GM21529 (cell line): Measurements from ENCODE around the gene MAGEC1.
"Not testable (repeated sequence)": the region's sequence is repeated elsewhere in the genome, so short reads cannot be mapped to it uniquely, and the experiment has no call there.

Source experiments
- ATAC-seq: cut with Tn5 transposase; IDR thresholded peaks from one replicate; pipeline ENCODE4 v1.9.1; 2021; ENCODE audit not compliant: unreplicated experiment

Gene MAGEC1, protein sequence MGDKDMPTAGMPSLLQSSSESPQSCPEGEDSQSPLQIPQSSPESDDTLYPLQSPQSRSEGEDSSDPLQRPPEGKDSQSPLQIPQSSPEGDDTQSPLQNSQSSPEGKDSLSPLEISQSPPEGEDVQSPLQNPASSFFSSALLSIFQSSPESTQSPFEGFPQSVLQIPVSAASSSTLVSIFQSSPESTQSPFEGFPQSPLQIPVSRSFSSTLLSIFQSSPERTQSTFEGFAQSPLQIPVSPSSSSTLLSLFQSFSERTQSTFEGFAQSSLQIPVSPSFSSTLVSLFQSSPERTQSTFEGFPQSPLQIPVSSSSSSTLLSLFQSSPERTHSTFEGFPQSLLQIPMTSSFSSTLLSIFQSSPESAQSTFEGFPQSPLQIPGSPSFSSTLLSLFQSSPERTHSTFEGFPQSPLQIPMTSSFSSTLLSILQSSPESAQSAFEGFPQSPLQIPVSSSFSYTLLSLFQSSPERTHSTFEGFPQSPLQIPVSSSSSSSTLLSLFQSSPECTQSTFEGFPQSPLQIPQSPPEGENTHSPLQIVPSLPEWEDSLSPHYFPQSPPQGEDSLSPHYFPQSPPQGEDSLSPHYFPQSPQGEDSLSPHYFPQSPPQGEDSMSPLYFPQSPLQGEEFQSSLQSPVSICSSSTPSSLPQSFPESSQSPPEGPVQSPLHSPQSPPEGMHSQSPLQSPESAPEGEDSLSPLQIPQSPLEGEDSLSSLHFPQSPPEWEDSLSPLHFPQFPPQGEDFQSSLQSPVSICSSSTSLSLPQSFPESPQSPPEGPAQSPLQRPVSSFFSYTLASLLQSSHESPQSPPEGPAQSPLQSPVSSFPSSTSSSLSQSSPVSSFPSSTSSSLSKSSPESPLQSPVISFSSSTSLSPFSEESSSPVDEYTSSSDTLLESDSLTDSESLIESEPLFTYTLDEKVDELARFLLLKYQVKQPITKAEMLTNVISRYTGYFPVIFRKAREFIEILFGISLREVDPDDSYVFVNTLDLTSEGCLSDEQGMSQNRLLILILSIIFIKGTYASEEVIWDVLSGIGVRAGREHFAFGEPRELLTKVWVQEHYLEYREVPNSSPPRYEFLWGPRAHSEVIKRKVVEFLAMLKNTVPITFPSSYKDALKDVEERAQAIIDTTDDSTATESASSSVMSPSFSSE

DNA sequence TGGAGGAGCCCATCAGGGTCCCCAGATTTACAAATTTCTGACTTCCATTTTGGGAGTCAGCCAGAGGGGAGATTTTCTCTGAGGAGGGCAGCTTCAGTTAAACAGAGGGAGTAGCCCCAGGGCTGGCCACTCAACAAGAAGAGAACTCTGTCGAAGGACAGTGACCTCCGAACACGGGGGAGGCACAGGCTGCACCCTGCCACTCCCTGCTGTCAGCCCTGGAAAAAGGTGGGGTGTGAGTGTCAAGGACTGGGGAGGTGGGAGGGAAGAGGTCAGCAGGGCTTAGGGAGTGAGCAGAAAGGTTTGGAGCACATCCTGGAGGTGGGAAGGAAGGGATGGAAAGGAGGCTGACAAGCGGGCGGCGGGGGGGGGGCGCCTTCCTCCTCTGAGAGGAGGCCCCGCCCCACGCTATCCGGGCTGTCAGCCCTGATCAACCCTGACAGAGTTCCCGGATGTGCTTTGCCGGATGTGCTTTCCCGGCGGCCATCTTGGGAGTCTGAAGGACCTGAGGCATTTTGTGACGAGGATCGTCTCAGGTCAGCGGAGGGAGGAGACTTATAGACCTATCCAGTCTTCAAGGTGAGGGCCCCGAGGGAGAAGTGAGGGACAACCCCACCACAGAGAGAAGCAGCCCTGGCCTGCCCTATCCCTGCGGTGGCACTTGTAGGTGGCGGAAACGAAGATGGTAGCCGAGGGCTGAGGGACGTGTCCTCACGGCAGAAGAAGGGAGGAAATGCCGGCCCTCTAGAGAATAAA is at the start of gene MAGEC1:
MAGEC1 (plus strand) TSS at position 495 of the 756 bp plus-strand sequence. CDS start 1,179 bp downstream, outside the sequence.
- ATAC-seq, result no peak

DNA sequence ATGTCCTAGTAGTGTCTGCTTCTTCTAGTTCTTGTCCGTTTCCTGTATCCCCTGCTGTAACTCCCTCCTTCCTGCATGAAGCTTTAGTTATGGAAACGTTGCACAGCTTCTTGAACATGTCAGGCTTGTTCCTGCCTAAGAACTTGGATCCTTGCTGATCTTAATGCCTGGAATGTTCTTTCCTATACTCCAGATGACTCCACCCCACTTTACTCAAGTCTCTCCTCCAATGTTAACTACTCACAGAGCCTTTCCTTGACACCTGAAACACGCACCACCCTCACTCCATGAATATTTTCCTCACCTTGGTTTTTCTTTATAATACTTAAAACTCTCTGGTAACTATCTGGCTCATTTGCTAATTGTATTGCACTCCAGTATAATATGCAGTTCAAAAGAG is 46.2 kb upstream of the MAGEC1 start:
- ATAC-seq, result no peak

DNA sequence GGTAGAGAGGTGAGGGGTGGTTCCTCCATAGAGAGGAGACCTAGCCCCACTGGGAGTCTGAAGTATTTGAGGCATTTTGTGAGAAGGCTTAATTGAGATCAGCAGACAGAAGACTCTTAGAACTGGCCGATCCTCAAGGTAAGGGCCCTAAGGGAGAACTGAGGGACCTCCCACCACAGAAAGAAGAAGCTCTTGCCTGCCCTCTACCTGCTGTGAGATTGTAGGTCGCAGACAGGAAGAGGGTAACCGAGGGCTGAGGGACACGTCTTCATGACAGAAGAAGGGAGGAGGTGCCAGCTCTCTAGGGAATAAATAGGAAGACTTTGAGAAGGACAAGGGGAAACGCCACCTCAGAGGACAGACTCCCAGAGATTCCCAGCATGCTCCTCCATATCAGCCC is 24.1 kb upstream of the MAGEC1 start:
- no peak for ATAC-seq

DNA sequence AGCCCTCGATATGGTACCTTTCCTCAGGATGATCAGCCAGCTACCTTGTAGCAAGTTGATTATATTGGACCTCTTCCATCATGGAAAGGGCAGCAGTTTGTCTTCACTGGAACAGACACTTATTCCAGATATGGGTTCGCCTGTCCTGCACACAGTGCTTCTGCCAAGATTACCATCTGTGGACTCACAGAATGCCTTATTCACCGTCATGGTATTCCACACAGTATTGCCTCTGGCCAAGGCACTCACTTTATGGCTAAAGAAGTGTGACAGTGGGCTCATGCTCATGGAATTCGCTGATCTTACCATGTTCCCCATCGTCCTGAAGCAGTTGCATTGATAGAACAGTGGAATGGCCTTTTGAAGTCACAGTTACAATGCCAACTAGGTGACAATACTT is 14.9 kb upstream of the MAGEC1 start:
- not testable (repeated sequence) for ATAC-seq

DNA sequence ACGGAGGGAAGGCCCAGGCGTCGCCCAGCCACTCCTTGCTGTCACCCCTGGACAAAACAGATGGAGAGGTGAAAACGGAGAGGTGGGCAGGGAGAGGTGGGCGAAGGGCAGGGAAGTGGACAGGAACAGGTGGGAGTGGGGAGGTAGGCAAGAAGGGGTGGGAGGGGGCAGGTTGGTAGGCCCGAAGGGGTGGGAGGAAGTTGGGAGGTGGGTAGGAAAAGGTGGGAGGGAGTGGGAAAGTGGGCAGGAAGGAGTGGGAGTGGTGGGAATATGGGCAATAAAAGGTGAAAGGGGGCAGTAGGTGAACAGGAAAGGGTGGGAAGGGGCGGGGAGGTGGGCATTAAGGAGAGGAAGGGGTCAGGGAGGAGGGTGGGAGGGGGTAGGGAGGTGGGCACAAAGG is 9.0 kb upstream of the MAGEC1 start:
- no peak for ATAC-seq

DNA sequence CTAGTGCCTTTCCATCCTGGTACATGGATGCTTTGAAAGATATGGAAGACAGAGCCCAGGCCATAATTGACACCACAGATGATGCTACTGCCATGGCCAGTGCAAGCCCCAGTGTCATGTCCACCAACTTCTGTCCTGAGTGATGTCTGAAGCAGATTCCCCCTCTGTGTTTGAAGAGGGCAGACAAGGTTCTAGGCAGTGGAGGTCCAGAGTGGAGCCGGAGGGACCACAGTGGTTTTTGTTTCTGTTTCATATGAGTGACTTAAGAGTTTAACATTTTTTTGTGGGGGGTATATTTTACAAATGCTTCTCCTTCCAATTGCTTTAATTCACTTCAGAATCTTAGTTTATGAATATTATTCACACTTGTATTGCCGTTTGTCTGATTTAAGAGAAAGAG is 6.0 kb upstream of the MAGEC1 start:
- ATAC-seq, result no peak

DNA sequence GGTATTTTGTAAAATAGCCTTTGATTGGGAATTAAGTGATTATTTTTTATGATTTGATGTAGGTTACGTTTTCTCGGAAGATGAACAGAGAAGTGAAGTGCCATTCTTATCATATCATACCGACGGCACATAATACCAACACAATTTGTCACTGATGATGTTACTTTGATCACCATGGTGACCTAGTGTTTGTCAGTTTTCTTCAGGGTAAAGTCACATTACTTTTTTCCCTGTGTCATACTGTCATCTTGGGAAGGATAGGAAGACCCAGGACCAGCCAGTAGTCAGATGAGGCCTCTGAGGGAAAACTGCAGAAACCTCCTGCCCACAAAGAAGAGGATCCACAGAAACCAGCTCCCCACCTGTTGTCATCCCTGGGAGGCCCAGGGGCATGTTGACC is 1.3 kb upstream of the MAGEC1 start:
- ATAC-seq, result no peak

DNA sequence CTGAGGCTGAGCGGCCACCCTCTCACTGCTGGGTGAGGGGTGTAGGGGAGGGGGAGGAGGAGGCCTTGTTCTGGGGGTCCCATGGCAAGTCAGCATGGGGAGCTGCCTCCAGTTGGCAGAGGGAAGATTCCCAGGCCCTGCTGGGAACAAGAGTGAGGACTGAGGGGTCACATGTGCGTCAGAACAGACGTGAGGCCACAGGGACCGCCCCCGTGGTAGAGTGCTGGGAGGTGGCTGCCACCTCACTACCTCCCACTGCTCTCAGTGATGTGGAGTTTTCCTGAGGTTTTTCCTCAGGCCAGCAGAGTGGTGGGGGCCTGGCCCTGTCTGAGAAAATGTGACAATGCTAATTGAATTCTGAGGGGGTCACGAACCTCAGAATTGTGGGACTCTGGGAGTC is 568 bp downstream of the MAGEC1 start:
- ATAC-seq, result no peak

DNA sequence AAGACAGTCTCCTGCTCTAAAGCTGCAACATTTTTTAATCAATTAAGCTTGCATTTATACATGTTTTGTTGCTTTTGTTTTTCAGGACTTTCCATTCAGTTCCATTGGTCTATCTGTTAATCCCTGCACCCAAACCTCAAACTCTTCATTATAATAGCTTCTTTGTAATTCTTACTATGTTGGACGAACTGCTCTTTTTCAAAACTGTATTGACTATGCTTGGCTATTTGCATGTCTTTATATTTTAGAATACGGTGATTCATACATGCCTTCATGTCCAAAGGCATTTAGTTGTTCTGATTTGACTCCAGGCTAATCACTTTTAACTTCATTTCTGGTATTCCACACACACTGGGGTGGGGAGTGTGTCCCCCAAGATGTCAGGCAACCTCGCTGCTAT is 14.1 kb downstream of the MAGEC1 start:
- no peak for ATAC-seq

DNA sequence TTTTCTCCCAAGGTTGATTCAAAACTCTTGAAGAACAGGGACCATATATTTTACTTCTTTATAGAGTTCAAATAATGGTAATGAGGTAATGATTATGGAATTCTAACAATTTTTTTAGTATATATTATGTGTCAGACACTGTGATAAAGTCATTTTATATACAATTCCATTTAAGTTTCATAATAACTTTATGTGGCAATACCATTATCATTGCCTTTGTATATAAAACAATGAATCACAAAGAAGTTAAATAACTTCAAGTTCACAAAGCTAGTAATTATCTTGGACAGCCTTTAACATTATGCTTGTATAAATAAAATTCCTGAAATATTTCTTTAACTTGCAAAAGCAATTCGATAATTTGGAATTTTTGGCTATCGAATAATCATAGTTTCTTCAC is 20.6 kb downstream of the MAGEC1 start:
- no peak for ATAC-seq

DNA sequence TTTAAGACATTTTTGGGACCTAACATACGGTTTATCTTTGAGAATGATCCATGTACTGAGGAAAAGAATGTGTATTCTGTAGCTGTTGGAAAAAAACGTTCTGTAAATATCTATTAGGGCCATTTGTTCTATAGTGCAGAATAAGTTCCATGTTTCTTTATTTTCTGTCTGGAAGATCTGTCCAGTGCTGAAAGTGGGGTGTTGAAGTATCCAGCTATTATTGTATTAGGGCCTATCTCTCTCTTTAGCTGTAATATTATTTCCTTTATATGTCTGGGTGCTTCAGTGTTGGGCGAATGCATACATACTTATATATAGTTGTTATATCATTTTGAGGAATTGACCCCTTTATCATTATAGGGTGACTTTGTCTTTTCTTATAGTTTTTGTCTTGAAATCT is 24.7 kb downstream of the MAGEC1 start:
- ATAC-seq, result no peak

DNA sequence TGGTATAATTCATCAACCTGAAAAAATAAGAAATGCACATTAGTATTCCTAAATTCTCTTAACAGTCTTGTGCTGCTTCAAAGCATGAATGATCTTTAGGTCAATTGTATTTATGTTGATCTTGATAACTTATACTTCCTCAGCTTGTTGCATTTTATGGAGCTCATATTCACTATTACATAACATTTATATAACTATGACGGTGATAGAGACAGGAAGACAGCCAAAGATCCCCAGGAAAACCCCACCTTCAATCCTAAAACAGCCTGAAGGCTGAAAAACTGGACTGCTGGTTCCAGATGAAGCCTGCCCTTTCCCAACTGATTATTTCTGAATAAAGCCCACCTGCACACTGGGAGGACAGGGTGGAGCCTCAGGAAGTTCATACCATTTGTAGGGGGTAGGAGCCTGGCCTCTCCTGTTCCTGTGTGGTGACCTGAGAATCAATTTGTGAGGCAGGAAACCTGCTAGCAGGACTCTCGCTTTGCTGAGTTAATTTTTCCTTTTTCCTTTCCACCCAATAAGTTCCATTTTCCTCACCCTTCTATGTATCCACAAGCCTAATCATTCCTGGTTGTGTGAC is 30.5 kb downstream of the MAGEC1 start:
- ATAC-seq, result no peak

DNA sequence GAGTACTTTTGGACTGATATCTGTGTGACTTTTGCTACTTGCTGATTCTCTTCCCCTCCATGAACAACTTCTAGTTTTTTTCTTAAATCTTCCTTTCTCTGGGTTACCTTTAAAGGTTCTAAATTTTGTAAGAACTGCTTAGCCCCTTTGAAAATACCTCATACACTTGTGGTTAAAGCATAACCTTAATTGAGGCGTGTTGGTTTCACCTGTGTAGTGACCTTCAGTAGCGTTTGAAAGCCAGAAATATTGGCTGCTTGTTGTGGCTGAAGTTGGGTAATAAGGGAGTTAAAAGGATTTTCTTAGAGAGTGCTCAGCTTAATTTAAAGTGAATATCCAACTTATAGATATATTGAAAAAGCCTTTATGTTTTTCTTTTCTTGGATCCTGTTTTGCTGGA is 32.0 kb downstream of the MAGEC1 start:
- ATAC-seq, result no peak

DNA sequence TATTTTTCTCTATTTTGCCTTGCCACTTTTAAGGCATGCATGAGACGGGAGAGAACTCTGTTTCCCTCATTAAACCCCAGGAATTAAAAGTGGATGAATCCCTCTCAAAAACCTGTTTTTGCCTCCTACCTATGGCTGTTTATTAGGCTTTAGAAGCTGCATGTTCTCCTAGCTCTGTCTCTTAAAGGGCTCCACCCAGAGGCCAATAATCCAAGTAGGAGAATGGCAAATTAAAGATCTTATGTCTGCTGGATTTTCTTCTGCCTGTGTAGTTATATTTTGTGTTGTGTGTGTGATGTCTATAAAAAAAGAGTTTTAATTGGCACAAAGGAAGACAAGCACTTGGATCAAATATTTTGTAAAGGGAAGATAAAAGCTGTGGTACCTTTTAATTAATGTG is 32.4 kb downstream of the MAGEC1 start:
- ATAC-seq, result no peak

DNA sequence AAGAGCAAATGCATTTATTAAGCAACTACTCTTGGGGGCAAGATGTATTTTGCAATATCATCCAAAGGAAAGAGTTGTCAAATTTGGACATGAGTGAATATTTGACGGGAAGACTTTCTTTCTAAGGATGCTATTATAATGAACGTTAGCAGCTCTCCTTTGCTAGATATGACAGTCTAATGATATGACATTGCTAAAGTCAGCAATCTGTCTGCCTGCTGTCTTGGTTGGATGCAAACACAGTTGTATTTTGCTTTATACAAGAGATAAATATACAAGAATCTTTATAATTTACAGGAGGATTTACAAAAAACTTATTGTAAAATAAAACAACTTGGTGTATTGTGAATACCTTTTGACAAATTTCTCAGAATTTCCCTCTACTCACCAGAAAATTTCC is 37.5 kb downstream of the MAGEC1 start:
- no peak for ATAC-seq

DNA sequence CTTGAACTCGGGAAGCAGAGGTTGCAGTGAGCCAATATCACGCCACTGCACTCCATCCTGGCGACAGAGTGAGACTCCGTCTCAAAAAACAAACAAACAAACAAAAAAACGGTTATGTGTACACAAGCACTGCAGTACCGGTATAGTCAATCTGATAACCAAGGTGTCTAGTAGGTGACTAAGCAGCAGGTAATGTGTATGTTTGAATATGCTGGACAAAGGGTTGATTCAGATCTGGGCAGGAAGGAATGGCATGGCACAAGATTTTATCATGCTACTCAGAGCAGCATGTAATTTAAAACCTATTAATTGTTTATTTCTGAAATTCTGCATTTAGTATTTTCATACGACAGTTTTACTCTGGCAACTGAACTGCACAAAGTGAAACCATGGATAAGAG is 41.7 kb downstream of the MAGEC1 start:
- ATAC-seq, result no peak

DNA sequence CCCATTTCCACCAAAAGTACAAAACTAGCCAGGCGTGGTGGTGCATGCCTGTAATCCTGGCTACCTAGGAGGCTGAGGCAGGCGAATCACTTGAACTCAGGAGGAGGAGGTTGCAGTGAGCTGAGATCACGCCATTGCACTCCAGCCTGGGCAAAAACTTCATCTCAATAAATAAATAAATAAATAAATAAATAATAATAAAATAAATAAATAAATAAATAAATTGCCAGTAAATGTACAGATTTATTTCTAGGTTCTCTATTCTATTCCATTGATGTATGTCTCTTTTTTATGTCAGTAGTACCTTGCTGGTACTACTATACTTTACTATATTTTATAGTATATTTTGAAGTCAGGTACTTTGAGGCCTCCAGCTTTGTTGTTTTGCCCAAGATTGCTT is 43.7 kb downstream of the MAGEC1 start:
- ATAC-seq, result no peak

DNA sequence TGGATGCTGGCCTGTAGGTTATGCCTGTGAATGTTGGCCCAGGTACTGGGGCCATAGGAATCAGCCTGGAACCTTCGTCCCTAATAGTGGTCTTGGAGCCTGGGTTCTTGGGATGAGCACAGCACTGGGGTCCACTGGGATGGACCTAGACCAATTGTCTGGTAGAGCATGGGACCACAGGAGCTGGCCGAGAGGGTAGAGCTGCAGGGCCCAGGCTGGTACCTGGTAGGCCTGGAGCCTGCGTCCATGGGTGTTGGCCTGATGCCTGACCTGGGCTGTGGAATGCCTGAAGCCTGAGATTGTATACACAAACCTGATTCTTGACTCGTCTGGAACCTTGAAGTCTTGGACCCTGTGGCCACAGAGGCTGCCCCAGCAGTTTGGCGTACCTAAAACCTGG is 48.9 kb downstream of the MAGEC1 start:
- ATAC-seq, result no peak

DNA sequence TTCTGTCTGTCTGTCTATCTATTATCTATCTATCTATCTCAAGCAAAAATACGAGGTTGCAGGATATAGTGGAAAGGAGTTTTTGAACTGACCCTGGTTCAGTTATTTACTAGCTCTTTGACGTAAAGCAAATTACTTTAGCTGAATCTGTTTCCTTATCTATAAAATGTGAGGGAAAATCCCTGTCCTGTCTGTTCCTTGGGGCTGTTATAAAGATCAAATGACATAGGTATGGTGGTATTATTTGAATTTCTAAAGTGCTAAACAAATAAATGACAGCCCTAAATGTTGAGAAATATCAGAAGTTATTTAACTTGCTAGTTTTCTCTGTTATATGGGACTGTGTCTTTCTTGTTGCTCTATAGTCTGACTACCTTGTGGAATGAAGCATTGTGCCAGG is 55.0 kb downstream of the MAGEC1 start:
- no peak for ATAC-seq
